Ishikawa (cell line): Measurements from ENCODE around the gene MYRIP.

ENCODE experiments used
- CEBPB ChIP-seq: IDR thresholded peaks from 2 replicates; pipeline ENCODE4 v1.6.1; 2012
- CREB1 ChIP-seq: IDR thresholded peaks from 2 replicates; pipeline ENCODE4 v1.6.1; 2012; ENCODE audit warnings: low read depth
- EGR1 ChIP-seq: IDR thresholded peaks from 2 replicates; pipeline ENCODE4 v1.6.1; 2012
- EP300 ChIP-seq: IDR thresholded peaks from 2 replicates; pipeline ENCODE4 v1.6.1; 2012; ENCODE audit warnings: borderline replicate concordance
- FOXM1 ChIP-seq: IDR thresholded peaks from 2 replicates; pipeline ENCODE4 v1.6.1; 2012; ENCODE audit warnings: low read depth, borderline replicate concordance
- MAX ChIP-seq: IDR thresholded peaks from 2 replicates; pipeline ENCODE4 v1.6.1; 2012
- NFIC ChIP-seq: IDR thresholded peaks from 2 replicates; pipeline ENCODE4 v1.6.1; 2012
- RAD21 ChIP-seq: IDR thresholded peaks from 2 replicates; pipeline ENCODE4 v1.6.1; 2012; ENCODE audit warnings: low read depth
- REST ChIP-seq: IDR thresholded peaks from 2 replicates; pipeline ENCODE4 v1.6.1; 2012; ENCODE audit warnings: low read depth, mild to moderate bottlenecking
- TAF1 ChIP-seq: IDR thresholded peaks from 2 replicates; pipeline ENCODE4 v1.6.1; 2012; ENCODE audit warnings: low read depth, mild to moderate bottlenecking
- TCF12 ChIP-seq: IDR thresholded peaks from 2 replicates; pipeline ENCODE4 v1.6.1; 2012; ENCODE audit warnings: low read depth
- TEAD4 ChIP-seq: IDR thresholded peaks from 2 replicates; pipeline ENCODE4 v1.6.1; 2012
- USF1 ChIP-seq: IDR thresholded peaks from 2 replicates; pipeline ENCODE4 v1.6.1; 2012
- YY1 ChIP-seq: IDR thresholded peaks from 2 replicates; pipeline ENCODE4 v1.6.1; 2012; ENCODE audit warnings: low read depth
- ZBTB7A ChIP-seq: IDR thresholded peaks from 2 replicates; pipeline ENCODE4 v1.6.1; 2012; ENCODE audit warnings: low read depth

MYRIP gene

GRCh38 chr3:39972508-39972907 lies 163.1 kb downstream of the MYRIP start:
- no peak for TF ChIP-seq EP300
- no peak for TF ChIP-seq FOXM1
- no peak for TF ChIP-seq TEAD4
- no peak for TF ChIP-seq USF1
- no peak for TF ChIP-seq TCF12
- no peak for TF ChIP-seq ZBTB7A
- TF ChIP-seq NFIC, result no peak
- no peak for TF ChIP-seq CREB1
- TF ChIP-seq YY1, result no peak
- no peak for TF ChIP-seq TAF1
- TF ChIP-seq MAX, result no peak
- no peak for TF ChIP-seq RAD21
- no peak for TF ChIP-seq REST
- no peak for TF ChIP-seq CEBPB

GRCh38 chr3:39977058-39977794 lies 167.8 kb downstream of the MYRIP start:
- TF ChIP-seq YY1 (no peak), MAX (no peak), TCF12 (no peak), CEBPB (no peak), RAD21 (no peak), USF1 (no peak), CREB1 (no peak), EP300 (no peak), TEAD4 (no peak)

GRCh38 chr3:39978308-39978707 lies 168.9 kb downstream of the MYRIP start:
- TF ChIP-seq TCF12, result no peak
- TF ChIP-seq RAD21, result no peak
- no peak for TF ChIP-seq MAX
- TF ChIP-seq CREB1, result no peak
- no peak for TF ChIP-seq NFIC
- no peak for TF ChIP-seq FOXM1
- no peak for TF ChIP-seq CEBPB
- no peak for TF ChIP-seq TAF1

- no peak for TF ChIP-seq NFIC
Observed at GRCh38 chr3:39980058-39980457, 170.6 kb downstream of the MYRIP start.

- no peak for TF ChIP-seq TEAD4
- TF ChIP-seq EP300, result no peak
- TF ChIP-seq FOXM1, result no peak
- no peak for TF ChIP-seq CREB1
- TF ChIP-seq EGR1, result no peak
- no peak for TF ChIP-seq YY1
- no peak for TF ChIP-seq REST
- no peak for TF ChIP-seq CEBPB
- TF ChIP-seq NFIC, result no peak
- TF ChIP-seq RAD21, result no peak
- no peak for TF ChIP-seq TAF1
- no peak for TF ChIP-seq ZBTB7A
- no peak for TF ChIP-seq MAX
- TF ChIP-seq TCF12, result no peak
- no peak for TF ChIP-seq USF1
Observed at GRCh38 chr3:39980781-39981180, 171.4 kb downstream of the MYRIP start.
